NCI-H2081 (cell line): Measurements from ENCODE around the gene ARHGAP12.
"Not testable (repeated sequence)": the region's sequence is repeated elsewhere in the genome, so short reads cannot be mapped to it uniquely, and the experiment has no call there.

Source experiments
- DNase-seq, 2 experiments: peaks; one replicate each; lab custom pipeline; 2025; lab: John Stamatoyannopoulos, UW

The ARHGAP12 gene

DNA sequence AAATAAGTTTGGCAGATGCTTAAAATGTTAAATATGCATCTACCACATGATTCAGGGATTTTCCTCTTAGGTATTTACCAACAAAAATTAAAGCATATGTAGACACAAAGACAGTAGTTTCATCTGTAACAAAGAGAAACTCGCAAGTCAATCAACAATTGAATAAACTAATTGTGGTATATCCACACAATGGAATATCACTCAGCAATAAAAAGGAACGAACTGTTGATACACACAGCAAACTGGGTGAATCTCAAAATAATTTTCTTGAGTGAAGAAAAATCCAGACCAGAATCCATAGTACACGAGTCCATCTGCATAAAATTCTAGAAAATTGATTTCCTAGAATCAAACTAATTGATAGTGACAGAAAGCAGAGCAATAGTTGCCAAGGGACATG, 5.2 kb downstream of the ARHGAP12 start:
- DNase-seq: no peak

DNA sequence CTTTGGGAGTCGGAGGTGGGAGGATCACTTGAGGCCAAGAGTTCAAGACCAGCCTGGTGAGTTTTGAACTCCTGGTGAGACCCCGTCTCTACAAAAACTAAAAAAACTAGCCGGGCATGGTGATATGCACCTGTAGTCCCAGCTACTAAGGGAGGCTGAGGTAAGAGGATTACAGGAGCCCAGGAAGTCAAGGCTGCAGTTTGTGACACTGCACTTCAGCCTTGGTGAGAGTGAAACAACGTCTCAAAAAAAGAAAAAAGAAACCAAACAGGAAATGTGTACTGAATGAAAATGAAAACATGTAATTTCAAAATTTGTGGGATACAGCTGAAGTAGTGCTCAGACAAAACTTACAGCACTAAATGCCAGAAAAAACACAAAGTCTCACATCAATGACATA, 7.6 kb downstream of the ARHGAP12 start:
- DNase-seq: no peak

DNA sequence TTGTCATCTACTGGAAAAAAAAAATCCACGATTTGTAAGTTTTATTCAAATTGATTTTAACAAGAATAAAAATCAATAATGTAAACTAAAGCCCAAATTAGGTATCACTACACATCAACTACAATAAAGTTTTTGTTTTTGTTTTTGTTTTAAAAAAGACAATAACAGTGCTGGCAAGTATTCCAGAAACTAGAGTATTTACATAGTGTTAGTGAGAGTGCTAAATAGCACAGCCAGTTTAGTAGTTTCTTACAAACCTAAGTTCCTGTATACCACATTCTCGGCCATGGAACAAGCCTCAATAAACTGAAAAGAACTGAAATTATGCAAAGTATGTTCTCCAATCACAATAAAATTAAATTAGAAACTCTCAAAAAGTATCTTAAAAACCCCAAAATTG, 8.1 kb downstream of the ARHGAP12 start:
- no peak for DNase-seq

DNA sequence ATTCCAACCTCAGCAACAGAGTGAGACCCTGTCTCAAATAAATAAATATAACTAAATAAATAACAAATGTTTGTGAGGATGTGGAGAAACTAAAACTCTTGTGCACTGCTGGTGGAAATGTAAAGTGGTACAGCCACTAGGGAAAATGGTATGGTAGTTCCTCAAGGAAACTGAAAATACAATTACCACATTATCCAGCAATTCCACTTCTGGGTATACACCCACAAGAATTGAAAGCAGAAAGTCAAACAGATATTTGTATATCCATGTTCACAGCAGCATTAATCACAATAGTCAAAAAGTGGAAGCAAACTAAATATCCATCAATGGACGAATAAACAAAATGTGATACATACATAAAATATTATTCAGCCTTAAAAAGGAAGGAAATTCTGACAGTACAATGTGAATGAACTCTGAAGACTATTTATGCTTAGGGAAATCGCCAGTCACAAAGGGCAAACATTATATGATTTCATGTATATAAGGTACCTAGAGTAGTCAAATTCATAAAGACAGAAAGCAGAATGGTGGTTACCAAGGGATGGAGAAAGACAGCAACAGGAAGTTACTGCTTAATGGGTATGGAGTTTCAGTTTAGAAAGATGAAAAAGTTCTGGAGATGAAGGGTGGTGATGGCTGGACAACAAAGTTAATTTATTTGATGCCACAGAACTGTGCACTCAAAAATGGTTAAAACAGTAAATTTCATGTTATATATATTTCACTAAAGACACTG, 9.8 kb downstream of the ARHGAP12 start:
- no peak for DNase-seq

DNA sequence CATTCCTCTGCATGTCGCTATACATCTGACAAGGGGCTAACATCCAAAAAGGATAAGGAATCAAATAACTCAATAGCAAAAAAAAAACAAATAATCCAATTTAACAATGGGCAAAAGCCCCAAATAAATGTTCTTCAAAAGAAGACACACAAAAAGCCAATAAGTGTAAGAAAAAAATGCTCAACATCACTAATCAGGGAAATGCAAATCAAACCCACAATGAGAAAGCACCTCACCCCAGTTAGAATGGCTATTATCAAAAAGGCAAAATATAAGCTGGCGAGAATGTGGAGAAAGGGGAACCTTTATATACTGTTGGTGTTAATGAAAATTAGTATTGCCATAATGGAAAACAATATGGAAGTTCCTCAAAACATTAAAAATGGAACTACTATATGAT, 14.3 kb downstream of the ARHGAP12 start:
- DNase-seq: no peak

DNA sequence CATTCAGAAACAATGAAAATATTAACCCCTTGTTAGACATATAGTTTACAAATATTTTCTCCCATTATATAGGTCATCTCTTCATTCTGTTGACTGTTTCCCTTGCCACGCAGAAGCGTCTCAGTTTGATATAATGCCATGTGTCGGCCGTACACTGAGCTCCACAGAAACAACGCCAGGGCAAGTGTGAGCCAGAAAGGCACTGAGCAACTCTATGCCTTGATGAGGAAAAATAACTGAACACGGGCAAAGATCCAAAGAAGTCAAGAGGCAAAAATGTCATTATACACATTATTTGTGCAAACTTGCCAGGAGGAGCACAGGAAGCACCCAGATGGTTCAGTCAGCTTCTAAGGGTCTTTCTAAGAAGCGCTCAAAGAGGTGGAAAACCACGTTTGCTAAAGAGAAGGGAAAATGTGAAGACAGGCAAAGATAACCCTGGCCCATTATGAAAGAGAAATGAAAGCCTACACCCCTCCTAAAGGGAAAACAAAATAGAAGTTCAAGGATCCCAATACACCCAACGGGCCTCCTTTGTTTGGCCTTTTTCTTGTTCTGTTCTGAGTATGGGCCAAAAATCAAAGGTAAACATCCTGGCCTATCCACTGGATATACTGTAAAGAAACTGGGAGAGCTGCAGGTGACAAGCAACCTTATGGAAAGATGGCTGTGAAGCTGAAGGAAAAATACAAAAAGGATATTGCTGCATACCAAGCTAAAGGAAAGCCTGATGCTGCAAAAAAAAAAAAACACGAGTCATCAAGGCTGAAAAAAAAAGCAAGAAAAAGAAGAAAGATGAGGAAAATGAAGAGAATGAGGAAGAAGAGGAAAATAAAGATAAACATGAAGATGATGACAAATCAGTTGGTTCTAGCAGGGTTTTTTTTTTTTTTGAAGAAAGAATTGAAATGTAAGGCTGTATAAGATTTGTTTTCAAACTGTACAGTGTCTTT, 15.5 kb downstream of the ARHGAP12 start:
- no peak for DNase-seq

DNA sequence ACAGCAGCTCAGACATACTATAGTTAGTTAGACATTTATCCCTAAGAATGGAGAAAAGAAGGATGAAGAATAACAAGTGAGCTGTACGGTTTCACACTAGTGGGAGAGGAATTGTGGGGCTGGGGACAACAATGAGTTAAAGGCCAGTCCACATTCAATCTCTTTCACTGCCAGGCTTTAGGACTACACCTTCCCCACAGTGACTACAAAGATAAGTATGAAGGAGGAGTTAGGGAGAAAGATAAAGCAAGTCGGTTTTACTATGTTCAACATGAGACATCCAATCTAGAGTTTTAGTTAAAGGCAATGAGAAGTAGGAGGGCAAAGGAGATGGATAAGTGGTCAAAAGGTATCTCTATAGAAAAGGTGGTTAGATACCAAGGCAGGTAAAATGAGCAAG, 16.3 kb downstream of the ARHGAP12 start:
- DNase-seq: no peak

DNA sequence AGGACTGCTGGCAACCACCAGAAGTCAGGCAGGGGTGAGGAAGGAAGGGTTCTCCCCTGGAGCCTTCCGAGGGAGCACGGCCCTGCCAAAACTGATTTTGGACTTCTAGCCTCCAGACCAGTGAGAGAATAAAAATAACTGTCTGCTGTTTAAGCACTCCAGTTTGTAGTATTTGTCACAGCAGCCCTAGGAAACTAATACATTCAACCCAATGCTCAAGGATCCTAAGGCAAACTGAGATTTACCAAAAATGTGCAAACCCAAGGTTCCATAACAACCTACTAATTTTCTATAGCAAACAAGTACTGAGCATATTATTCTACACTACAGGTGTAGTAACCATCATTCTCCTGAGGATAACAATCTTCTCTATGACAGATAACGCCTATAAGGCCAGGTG, 18.6 kb downstream of the ARHGAP12 start:
- no peak for DNase-seq

DNA sequence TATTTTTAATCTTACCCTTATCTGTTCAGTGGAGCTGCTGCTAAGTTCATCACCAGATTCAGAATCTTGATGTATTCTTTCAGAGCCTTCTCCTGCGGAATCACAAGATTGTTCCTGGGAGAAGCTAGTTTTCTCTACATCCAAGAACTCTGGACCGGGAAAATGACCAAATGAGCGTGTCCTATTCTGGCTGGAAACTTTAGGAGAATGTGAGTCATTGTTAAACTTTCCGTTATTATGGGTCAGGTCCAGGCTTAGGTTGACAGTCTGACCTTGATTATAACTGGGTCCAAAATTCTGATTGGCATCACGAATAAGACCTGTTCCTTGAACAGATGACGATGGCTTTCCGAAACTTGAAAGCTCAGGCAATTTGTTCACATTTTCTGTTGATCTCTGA, 20.5 kb downstream of the ARHGAP12 start:
- DNase-seq: no peak

DNA sequence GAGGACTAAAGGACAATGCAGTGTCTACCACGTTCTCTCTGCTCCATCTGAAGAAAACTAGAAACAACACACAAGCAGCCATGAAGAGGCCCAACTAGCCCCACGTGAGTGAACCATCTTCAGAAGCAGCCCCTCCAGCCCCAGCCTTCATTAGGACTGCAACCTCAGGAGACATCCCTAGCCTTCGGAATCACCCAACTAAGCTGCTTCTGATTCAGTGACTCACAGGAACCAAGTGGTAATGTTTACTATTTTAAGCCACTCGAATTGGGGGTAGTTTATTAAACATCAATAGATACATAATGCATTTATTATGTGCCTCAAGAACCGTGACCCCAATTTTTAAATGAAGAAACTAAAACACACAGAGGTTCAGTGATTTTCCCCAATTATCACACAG, 22.6 kb downstream of the ARHGAP12 start:
- DNase-seq: no peak

DNA sequence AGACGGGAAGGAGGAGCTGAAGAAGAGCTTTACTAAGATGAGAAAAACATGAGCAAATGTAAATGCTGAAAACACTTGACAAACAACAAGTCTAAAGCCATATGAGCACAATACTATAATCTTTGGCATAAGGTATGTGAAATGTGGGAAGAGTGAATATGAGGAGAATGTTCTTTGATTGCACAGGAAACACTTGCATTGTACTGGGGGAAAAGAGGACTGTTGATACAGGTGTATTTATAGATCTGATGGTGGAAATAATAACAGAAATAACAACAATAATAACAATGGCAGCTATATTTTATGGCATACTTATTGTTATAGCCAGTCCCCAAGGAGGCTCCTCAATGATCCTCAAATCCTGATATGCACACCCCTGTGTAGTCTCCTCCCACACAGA, 23.0 kb downstream of the ARHGAP12 start:
- peak in 1 of 2 experiments; percentile 14 for DNase-seq

DNA sequence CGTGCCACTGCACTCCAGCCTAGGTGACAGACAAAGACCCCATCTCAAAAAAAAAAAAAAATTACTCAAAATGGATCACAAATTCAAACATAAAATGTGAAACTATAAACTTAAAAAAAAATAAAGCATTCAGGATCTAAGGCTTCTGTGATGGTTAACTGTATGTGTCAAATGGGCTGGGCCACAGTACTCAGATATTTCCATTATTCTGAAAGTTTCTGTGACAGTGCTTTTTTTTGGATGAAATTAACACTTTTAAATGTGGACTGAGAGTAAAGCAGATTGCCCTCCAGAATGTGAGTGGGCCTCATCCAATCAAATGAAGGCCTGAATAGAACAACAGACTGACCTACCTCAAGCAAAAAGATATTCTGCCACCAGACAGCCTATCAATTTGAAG, 26.0 kb downstream of the ARHGAP12 start:
- DNase-seq: no peak

DNA sequence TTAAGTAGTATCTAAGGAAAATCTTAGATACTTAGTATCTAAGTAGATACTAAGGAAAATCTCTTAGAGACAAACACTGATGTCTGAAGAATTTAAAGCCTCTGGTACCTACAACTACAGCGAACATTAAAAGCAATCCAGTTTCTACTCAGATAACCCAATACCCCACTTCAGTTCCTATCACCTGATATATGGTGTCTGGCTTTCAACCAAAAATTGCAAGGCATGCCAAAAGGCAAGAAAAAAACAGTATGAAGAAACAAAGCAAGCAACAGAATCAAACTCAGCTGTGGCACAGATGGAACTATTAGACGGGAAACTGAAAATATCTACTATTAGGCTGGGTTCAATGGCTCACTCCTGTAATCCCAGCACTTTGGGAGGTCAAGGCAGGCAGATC, 31.1 kb downstream of the ARHGAP12 start:
- no peak for DNase-seq

DNA sequence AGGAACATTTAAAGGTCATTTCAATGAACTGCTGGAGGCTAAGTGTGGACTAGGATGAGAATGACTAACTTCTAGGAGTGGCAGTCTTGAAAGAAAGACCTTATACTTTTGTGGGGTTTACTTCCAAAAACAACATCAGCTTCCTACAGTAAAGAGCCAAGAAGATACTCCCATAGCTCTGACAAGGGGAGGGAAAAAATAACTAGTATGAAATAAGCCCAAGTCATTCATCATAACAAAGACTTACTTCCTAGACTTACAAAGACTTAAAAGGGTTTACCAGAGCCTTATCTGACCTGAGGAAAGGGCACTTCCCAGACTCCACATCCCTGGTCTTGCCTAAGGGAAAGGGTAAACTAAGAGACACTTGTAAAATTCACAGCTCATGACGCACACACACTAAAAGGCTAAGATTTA, 31.7 kb downstream of the ARHGAP12 start:
- no peak for DNase-seq

DNA sequence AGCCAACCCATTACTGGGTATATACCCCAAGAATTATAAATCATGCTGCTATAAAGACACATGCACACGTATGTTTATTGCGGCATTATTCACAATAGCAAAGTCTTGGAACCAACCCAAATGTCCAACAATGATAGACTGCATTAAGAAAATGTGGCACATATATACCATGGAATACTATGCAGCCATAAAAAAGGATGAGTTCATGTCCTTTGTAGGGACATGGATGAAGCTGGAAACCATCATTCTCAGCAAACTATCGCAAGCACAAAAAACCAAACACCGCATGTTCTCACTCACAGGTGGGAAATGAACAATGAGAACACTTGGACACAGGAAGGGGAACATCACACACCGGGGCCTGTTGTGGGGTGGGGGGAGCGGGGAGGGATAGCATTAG, 32.9 kb downstream of the ARHGAP12 start:
- not testable (repeated sequence) for DNase-seq

DNA sequence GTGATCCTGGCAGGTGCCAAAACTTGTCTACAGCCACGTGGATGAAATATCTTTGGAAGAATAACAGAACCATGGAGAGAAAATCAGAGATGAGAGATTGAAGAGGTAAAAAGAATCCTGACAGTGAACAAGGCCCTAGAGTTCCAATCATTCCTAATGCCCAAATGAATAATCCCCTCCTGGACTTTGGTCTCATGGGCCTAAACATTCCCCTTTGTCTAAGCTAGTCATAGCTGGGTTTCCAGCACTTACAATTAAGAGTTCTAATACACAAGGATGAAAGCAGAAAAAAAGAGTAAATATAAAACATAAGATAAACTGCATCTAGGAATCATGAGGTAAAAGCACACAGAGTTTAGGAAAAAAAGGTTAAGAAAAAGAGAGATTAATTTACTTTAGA, 40.2 kb downstream of the ARHGAP12 start:
- DNase-seq: no peak

DNA sequence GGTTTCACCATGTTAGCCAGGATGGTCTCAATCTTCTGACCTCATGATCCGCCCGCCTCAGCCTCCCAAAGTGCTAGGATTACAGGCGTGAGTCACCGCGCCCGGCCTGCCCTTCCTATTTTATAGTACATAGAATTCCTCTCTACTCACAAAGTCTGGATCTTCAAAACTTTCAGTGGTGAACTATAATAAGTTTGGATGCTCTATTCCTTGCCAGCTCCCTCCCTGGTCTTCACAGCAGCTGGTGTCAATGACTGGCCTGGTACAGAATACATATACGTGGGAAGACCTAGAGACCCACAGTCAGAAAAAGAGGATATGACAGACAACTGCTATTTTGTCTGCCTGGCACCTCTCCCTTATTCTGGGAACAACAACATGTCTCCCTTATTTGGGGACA, 40.8 kb downstream of the ARHGAP12 start:
- no peak for DNase-seq

DNA sequence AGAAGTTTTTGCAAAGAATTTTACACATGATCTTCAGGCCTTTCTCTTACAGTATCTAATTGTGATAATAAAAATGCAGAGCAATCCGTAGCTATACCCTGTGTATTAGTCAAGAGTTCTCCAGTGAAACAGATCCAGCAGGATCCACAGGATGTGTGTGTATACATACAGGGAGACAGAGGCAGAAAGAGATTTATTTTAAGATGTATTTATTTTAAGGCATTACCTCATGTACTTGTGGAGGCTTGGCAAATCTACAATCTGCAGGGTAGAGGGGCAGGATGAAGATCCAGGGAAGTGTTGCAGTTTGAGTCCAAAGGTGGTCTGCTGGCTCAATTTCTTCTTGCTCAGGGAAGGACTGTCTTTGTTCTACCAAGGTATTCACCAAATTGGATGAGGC, 41.7 kb downstream of the ARHGAP12 start:
- DNase-seq: no peak

DNA sequence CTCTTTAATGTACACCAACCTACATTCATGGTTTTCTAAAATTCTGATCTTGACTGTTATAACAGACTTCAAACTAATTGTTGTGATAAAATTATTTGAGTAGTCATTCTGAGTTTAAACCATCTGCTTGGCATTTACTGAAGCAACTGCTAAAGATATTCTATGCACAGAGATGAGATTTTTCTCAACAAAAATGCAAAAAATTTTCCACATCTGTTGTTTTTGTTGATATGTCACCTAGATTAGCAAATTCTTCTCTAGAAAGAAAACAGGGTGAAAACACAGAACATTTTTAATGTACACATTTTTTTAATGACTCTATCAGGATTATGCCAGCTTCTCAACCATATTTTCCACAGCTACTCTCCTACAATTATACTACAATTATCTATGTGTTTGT, 42.7 kb downstream of the ARHGAP12 start:
- no peak for DNase-seq

DNA sequence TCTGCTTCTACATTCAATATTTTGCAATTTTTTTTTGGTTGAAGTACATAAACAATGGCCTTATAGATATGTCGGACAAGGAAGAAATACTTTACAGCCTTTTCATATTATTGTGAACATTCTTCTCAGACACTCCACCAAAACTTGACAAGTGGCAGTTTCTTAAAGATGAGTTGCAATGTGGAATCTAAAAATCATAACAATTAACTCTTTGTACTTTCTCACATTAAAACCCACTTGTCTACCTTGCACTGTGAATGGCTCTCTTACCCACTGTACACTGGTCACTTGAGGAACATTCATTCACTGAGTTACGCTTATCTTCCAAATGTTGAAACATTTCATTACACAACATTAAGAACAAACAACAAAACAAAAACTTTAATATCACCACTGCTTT, 44.2 kb downstream of the ARHGAP12 start:
- DNase-seq: no peak

DNA sequence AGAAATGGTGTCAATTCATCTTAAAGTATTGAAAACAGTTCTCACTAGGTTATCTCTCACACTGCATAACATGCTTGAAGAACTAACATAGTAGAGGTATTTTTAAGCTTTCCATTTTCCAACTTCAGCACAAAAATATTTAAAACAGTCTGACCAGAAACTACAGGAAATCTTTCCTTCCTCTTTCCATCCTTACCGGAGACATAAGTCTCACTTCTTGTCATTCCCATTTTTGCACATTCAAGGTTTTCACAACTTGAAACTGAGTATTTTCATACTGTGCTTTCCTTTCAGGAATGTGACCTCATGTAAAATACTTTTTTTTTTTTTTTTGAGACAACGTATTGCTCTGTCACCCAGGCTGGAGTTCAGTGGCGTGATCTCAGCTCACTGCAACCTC, 45.2 kb downstream of the ARHGAP12 start:
- no peak for DNase-seq

DNA sequence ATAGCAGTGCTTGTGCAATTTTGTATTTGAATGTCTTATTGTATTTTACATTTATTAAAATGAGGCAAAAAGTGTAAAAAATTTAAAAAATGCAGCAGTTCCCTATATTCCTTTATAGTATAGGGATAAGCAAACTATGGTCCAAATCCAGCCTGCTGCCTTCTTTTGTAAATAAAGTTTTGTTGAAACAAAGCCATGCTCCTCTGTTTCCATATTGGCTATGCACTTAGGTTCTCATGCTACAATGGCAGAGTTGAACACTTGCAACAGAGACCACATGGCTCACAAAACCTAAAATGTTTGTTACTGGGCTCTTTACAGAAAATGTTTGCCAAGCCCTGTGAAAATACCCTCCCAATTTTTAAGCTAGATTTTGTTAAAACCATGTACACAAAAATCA, 50.1 kb downstream of the ARHGAP12 start:
- DNase-seq: no peak

DNA sequence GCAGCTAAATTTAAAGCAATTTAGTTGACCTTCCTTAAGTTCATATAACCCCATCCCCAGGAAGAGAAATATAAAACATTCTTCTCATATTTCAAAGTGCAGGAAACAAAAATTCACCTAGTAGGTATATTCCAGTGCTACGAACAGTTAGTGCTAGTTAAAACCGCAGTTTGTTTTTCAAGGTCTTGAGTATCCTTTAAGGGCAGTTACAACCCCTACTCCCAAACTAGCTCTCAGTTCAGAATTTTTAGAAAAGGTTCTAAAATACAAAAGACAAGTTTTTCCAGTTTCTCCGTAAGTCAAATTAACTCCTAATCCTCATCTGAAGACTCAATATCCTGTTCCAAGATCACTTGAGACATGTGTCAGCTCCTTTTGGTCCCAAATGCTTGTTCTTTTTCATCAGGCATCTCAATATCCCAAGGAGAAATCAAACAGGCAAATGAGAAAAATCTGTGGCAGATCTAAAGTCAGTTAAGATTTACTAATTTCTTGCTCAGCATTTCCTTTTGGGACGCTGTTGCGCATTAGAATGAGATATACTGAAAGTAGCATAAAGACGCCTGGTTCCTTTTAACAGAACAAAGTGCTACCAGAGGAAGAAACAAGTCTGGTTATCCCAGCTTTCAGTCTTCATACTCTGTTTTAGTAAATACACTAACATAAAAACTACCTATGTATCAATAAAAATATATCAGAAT, 51.8 kb downstream of the ARHGAP12 start:
- no peak for DNase-seq
